GM18499 (cell line): ENCODE data around the gene MFSD12.

ENCODE experiments used
- ATAC-seq: cut with Tn5 transposase; IDR thresholded peaks from one replicate; pipeline ENCODE4 v1.9.1; 2021; ENCODE audit warnings: moderate number of reproducible peaks; ENCODE audit not compliant: insufficient read depth, unreplicated experiment

Gene MFSD12

DNA sequence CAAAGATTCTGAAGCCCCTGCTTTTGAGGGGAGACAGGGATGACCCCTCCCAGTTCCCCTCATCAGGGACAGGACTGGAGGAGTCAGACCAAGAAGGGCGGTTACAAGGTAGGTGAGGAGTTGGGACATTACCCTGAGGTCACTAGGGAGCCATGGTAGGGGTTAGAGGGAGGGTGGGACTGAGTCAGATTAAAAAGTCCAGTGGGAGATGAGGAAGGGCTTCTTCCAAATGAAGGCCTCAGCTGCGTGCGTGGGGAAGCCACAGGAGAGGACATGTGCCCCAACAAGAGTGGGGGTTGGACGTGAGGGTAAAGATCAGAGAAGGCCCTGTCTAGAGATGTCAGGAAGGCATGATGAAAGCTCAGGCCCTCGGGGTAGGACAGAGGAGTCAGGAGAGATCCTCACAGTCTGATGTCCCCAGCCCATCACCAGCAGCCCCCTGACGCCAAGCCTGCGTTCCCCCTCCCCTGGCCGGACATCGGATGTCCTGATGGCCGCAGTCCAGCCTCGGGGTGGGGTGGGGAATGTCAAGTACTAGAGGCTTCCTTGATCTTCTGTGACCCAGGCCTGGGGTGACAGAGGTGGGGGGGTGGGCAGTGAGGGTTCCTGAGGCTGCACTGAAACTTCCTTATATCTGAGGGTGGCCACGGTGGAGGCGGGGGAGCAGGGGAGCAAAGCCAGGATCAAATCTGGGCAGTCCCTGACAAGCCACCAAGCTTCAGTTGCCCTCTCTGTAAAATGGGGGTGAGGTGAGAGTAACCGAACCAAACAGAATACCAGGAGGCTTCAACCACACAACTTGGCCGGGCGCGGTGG, 6.5 kb upstream of the MFSD12 start:
- ATAC-seq, result no peak

DNA sequence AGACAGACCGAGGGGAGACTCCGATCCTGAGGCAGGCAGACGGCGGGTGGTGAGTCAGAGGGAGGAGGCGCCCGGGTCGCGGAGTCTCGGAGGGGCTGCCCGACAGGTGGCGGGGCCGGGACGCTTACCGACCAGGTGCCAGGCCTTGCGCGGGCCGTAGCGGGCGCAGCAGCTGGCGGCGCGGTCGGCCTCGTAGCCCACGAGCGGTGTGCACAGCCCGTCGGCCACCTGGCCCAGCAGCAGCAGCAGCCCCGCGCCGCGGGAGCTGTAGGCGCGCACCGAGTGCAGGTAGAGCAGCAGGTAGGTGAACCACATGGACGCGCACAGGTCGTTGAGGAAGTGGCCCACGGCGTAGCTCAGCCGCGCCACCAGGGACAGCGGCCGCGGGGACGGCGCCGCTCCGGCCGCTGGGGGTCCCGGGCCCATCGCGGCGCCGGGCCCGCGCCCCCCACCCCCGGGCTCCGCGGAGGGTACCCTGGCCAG, 367 bp downstream of the MFSD12 start:
- no peak for ATAC-seq

DNA sequence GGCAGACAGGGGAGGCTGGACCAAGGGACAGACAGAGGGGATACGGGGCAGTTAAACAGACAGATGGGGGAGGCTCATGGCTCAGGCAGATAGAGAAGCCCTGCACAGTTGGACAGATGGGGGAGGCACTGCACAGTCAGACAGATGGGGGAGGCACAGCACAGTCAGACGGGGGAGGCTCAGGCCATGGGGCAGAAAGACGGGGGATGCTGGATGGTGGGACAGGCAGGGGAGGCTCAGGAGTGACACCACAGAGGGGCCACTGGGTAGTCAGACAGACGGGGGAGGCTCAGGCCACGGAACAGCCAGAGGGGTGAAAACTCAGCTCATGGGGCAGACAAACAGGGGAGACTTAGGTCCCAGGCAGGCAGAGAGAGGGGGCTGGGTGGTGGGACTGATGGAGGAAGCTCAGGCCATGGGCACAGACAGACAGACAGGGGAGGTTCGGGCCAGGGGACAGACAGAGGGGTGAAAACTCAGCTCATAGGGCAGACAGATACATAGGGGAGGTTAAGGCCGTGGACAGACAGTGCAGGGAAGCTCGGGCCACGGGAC, 886 bp downstream of the MFSD12 start:
- no peak for ATAC-seq

DNA sequence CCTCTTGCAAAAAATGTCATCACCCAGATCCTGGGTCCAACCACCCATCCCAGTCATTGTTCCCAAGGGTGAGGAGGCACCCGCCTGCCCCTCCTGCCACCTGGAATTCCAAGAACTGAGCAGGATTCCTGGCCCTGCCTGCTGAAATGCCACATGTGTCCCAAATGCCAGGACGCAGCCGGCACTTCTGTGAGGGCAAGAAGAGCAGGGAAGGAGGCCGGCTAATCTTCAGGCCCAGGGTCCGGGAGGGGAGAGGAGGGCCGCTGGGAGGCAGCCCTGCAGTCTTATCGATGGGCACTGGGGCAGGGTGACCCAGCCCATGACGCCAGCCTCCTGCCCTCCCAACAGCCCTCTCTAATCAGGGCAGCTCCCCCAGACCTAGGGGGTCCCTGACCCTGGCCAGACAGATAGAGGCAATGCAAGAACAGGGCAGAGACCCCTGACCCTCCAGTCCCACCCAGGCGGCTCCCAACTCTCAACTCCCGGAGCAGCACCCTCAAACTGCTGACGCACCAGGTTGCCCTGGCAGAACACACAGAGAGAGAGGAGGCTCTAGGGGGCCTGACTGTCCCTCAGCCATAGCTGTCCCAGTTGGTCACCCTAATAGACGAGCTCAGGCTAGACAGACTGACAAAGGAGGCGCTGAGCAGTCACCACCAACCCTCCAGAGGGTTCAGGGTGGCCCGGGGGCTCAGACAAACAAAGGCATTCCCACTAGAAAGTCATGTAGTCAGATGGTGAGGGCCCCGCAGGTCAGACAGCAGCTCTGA, 1.5 kb downstream of the MFSD12 start:
- no peak for ATAC-seq

DNA sequence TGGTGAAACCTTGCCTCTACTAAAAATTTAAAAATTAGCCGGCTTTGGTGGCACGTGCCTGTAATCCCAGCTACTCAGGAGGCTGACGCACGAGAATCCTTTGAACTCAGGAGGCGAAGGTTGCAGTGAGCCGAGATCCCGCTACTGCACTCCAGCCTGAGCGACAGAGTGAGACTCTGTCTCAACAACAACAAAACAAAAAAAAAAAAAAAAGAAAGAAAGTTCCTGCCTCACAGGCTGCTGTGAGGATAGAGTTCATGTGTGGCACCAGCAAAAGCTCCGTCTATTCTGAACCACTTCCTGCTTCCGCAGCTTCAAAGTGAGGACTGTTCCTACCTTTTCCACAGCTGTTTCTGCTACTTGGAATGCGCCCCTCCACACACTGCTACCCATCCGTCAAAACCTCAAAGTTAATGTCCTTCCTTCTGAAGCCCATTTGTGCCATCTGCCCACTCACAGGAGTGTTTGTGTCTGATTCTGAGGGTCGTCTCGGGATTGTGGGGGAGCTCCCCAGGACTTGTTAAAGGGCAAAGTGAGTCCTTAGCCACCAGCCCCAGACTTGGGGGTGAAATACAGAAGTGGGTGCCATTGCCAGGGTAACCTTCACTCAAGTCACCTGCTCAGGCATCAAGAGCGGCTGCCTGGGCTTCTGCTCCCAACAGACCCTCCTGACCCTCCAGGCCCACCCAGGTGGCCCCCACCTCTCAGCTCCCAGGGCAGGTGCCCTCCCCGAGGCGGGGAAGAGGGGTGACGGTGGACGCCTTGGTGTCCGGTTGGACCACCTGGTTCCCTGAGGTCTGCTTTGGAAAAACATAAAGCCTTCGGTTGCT, 2.9 kb downstream of the MFSD12 start:
- ATAC-seq, result no peak

DNA sequence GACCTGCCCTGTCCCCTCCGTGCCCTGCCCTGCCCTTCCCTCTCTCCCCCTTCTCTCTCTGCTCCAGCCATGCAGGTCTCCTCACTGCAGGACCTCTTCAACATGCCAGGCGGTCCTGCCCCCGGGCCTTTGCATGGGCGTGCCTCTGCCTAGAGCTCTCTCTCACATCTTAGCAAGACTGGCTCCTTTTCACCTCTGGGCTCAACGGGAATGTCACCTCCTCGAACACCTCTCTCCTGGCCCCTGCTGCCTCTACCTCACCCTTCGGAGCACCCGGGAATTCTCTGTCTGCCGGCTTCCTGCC, 5.6 kb downstream of the MFSD12 start:
- ATAC-seq, result no peak

DNA sequence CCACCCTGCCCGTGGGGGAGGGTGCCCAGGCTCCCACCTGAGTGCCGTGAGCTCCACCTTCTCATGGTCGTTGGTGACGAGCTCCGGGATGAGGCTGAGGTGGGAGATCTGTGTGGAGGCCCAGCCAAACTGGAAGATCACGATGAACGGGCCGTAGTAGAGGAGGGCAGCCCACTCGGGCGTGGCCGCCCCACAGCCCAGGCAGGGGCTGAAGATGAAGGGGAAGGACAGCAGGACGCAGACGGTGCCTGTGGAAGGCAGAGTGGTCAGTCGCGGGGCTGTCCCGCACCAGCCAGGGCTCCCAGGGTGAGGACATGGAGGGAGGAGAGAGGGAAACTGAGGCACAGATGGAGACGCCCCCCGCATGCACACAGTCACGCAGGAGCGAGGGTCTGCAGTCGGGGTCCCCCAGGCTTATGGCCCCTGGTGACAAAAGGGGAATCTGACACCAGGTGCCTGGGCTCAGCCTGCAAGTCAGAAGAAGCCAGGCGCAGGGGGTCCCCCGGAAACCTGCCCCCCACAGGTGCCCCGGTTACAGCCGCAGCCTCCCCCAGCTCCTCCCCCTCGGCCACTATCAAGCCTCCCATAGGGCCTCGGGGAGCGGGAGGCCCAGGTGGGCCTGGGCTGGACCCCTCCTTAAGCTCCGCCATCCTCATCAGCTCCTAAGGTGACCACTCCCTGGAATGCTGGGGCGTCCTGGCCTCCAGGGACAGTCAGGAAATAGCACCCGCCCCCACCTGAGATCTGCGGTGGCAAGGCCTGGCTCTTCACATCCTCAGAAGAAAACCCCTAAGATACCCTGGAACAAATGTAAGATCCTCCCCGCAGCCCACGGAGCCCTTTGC, 6.2 kb downstream of the MFSD12 start:
- no peak for ATAC-seq

DNA sequence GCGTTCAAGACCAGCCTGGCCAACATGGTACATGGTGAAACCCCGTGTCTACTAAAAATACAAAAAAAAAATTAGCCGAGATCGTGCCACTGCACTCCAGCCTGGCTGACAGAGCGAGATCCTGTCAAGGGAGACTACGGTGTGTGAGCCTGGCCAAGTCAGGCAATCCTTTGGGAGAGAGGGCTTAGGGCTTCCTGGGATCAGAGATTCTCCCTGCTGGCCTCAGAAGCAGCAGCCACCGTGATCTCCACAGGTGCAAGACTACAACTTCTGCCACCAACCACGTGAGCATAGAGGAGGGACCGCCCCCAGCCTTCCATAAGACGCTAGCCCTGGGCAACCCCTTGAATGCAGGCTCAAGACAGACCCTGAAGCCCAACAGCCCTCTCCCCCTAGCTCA, 7.6 kb downstream of the MFSD12 start:
- ATAC-seq, result no peak

DNA sequence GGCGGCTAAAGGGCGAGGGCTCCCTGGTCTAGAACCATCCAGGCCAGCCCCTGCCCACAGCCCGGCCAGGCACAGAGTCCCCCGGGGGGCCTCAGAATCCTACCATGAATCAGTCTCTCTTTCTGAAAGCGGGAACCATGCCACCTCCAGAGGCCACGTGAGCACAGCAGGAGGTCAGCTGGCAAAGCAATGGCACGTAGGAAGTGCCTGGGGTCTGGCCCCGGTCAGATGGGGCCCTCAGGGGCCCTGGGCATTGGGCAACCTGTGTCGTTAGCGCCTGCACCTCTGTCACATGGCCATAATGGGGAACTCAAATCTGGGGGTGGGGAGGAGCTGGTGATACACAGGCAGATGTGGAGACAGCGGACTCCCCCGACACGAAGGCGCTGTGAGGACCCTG, 8.8 kb downstream of the MFSD12 start:
- ATAC-seq, result no peak

DNA sequence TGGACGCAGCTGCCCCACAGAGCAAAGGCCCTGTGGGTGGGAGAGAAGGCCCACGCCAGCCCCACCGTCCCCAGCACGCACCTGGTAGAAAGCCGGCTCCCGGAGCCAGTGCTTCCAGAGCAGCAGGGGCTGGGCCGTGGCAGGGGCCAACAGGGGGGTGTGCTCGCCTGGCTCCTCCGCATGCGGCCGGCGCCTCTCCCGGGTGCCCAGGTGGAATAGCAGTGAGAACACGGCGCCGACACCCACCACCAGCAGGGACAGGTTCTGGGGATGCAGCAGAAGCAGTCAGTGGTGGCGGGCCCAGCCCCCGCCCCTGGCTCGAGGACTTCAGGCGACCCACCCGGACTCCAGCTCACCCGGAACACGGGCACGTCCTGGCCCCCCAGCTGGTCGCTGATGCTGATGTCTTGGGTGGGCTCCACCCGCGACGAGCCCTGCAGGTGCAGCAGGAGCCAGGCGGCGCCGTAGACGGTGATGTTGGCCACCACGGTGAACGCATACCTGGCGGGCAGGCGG, 9.6 kb downstream of the MFSD12 start:
- ATAC-seq, result no peak

DNA sequence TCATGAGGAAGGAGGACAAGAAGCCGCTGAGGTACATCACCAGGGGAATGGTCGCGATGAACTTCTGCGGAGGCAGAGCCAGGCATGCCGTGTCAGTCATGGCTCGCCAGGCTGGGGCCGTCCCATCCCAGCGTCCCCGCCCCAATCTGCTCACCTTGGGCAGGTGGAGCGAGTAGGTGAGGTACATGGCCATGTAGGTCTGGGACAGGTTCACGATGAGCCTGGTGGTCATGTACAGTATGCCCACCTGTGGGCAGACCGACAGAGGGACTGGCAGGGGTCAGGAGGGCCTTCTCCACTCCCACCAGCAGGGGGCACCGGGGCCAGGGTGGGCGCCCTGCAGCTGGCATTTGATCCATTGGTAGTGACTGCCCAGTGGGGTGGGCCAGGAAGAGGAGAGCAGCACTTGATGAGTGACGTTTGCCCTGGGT, 10.1 kb downstream of the MFSD12 start:
- no peak for ATAC-seq

DNA sequence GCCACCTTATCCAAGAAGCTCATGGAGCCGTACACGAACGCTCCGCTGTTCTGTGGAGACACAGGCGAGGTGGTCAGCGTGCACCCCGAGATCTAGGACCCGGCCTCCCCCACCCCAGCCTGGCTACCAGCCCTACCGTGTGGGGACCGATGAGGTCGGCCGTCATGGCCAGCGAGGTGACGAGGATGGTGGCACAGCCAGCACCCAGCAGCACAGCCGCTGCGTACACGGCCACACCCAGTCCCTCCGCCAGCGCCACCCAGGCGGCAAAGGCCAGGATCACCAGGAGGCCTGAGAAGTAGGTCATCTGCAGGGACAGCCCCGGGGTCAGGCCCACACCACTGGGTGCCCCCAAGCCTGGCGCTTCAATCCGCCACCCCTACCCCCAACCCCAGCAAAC, 11.3 kb downstream of the MFSD12 start:
- no peak for ATAC-seq

DNA sequence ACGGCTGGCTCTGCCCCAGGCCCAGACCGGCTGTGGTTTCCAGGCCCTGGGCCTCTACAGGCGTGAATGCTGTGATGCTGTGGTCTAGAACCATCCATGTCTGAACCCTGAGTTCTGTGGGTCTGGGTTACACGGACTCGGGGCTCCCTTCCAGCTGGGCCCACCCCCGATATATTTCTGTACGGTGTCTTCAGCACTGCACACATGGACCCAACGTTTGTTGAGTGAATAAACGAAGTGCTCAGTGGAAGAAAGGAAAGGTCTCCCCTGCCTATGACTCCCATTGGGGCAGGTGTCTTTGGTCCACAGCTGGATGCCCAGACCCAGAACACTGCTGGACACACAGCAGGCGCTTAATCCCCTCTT, 11.7 kb downstream of the MFSD12 start:
- ATAC-seq, result no peak

DNA sequence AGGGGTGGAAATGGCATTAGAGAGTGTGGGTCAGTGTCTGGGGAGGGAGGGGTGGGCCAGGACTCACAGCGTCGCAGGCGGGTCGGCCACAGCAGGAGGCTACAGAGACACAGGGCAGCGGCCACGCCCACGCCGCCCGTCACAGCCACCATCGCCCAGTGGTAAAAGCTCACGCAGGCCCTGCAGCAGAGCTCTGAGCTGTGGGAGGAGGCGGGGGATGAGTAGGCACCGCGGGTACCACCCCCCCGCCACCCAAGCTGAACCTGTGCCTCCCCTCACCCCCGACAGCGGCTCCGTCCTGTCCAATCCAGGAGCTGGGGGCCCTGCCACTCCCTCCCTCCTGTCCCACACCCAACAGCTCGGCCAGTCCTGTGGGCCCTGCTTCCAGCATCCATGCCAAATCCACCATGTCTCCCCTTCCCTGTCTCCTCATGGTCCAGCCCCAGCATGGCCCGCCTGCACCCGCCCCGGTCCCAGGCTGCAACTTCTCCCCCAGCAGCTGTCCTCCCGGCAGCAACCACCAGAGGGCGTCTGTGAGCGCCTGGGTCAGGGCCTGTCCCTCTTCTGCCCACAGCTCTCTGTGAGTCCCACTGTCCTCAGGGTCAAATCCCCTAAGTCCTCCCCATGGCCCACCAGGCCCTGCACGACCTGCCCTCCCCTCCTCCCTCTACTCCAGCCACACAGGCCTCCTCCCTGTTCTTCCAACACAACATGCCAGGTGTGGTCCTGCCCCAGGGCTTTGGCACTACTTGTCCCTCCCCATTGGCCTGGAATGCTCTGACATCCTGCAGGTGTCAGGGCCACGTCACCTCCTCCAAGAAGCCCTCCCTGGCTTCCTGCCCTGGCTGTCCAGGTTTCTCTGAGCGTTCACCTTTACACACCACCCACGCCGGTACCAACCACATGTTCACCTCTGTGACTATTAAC, 12.4 kb downstream of the MFSD12 start:
- no peak for ATAC-seq

DNA sequence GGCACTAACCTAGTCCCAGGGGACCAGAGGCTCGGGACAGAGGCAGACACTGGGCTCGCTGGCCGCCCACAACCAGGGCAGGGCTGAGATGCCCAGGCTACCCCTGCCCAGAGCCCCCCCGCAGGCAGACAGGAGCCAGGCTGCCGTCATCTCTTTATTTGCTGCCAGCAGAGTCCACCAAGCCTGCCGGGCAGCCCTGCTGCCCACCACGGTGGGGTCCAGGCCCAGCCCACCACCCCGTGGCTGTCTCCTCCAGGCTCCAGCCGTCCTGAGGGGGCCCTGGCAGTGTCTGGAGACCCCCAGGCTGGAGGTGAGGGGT, 13.4 kb downstream of the MFSD12 start:
- no peak for ATAC-seq

DNA sequence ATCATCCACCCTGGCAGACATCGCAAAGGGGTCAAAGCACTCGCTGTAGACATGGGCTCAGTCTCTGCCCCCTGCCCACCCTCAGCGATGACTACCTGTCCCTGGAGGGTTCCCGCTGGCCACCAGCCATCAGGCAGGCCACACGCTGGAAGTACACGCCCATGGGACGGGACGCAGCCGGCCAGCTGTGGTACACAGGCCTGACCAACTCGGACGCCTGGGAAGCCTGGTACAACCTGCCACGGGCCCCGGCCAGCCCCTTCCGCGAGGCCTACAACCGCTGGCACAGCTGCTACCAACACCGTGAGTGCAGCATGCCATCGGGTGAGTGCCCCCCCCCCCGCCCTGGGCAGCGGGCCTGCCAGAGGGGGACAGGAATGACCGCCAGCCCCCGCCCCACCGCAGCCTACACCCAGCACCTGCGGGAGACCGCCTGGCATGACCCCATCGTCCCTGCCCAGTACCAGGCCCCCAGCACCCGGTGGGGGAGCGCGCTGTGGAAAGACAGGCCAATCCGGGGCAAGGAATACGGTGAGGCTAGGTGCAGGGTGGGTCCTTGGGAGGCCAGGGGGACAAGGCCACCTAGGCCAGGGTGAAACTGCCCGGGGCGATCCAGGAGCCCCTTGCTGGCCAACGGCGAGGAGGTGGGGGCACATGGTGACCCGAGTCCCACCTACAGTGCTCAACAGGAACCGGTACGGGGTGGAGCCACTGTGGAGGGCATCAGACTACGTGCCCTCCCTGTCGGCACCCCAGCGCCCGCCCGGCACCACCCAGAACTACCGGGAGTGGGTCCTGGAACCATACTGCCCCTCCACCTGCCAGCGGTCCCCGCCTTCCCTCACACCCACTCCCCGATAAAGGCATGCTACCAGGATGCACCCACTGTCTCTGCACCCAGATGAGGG, 14.0 kb downstream of the MFSD12 start:
- no peak for ATAC-seq

DNA sequence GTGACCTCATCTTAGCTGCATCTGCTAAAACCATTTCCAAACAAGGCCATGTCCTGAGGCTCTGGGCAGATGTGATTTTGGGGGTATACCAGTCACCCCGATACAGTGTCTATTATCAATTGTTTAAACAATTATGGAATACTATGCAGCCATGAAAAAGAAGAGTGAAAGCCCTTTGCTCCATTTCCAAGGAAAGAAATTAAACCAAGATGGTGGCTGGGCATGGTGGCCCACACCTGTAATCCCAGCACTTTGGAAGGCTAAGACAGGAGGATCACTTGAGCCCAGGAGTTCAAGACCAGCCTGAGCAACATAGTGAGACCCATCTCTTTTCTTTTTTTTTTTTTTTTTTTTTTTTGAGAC, 17.6 kb downstream of the MFSD12 start:
- no peak for ATAC-seq
